ENCODE results near the gene CACNA2D3.
A peak's percentile ranks its signal among the peaks of the same experiment; 100 is the strongest.

Gene CACNA2D3

GRCh38 chr3:54563501-54564200 is 441.3 kb downstream of the CACNA2D3 start:
- H3K9me3 ChIP-seq (ENCODE audit: control insufficient read depth, low read length): peaks cover 2% of the 10 kb centered on the region
- H3K27me3 ChIP-seq (replicated peaks; ENCODE audit: control insufficient read depth, insufficient read depth, low read length): no peaks in the 10 kb centered on the region
- H3K9ac ChIP-seq (ENCODE audit: low read length): no peak overlapping the region
- H3K36me3 ChIP-seq (ENCODE audit: control insufficient read depth, insufficient read depth, low read length, severe bottlenecking): no peaks in the 10 kb centered on the region
- DNase-seq (ENCODE audit: low read depth): no peak
- no peak overlapping the region for H3K4me3 ChIP-seq (ENCODE audit: low read length)
- peaks cover 6% of the 10 kb centered on the region for H3K4me1 ChIP-seq (ENCODE audit: control insufficient read depth, insufficient read depth, low read length)

DNA sequence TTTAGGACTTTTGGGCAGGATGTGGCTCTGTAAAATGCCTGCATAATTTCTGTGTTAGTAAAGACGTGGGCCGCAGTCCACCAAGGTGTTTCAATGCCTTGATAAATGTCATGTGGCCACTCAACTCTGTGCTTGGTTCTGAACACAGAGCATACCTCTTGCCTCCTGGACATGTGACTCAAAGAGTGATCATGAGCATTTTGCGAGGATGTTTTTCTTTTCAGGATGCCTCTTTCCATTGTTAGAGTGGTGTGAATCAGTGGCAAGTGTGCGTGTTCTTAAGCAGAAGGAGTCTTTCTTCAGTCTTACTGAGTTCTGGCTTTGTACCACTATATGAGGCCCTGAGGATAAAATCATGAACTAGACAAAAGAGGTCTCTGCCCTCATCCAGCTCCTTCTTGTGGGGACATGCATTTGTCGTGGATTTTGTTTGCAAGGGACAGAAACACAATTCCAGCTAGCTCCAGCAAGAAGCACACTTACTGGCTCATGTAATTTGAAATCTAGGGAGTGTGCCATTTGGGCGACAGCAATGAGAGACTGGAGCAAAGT is 442.1 kb downstream of the CACNA2D3 start:
- Histone ChIP-seq H3K4me1 (ENCODE audit: control insufficient read depth, insufficient read depth, low read length) (peaks cover 6% of the 10 kb centered on the region), H3K9me3 (ENCODE audit: control insufficient read depth, low read length) (peaks cover 2% of the 10 kb centered on the region), H3K9ac (ENCODE audit: low read length) (no peak overlapping the region), H3K27me3 (replicated peaks; ENCODE audit: control insufficient read depth, insufficient read depth, low read length) (no peaks in the 10 kb centered on the region), H3K36me3 (ENCODE audit: control insufficient read depth, insufficient read depth, low read length, severe bottlenecking) (no peaks in the 10 kb centered on the region), H3K4me3 (ENCODE audit: low read length) (no peak overlapping the region)
- no peak for DNase-seq (ENCODE audit: low read depth)

DNA sequence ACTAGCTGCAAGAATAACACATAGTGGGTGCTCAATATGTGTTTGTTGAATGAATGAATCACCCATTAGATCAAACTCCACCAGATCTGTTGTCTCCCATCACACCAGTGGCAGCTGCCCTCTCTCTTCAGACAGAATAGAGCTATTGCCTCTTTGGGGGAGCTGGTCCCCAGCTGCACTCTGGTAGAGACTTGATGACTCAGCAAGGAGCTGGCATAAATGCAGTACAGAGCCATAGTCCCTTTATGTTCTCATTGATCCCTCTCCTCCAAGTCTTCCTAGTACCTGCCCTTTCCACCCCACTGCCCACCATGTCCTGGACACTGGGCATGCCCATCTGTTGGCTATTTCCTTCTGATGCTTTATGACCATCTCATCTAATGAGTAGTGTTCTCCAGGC is 443.6 kb downstream of the CACNA2D3 start:
- H3K27me3 ChIP-seq (replicated peaks; ENCODE audit: control insufficient read depth, insufficient read depth, low read length): no peaks in the 10 kb centered on the region
- no peaks in the 10 kb centered on the region for H3K36me3 ChIP-seq (ENCODE audit: control insufficient read depth, insufficient read depth, low read length, severe bottlenecking)
- no peak for DNase-seq (ENCODE audit: low read depth)
- peaks cover 6% of the 10 kb centered on the region for H3K4me1 ChIP-seq (ENCODE audit: control insufficient read depth, insufficient read depth, low read length)
- H3K9me3 ChIP-seq (ENCODE audit: control insufficient read depth, low read length): peaks cover 2% of the 10 kb centered on the region
- H3K9ac ChIP-seq (ENCODE audit: low read length): no peak overlapping the region
- H3K4me3 ChIP-seq (ENCODE audit: low read length): no peak overlapping the region

DNA sequence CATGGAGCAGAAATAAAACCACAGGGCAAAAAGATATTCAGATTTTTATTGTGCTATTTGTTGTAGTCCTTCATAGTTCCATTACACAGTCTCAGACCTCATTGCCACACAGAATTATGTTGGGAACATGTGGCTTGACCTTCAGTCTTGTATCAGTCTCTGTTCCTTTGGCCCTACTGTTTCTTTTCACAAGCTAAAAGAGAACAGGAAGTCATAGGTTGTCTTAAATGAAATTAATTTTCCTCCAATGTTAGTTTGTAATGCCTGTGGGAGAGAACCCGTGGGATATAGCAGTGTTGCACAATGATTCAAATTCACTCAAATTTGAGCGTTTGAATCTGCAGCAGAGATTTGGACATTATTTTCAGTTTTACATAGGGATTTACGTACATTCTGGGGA is 445.6 kb downstream of the CACNA2D3 start:
- Histone ChIP-seq H3K4me1 (ENCODE audit: control insufficient read depth, insufficient read depth, low read length) (peaks cover 6% of the 10 kb centered on the region), H3K27me3 (replicated peaks; ENCODE audit: control insufficient read depth, insufficient read depth, low read length) (no peaks in the 10 kb centered on the region), H3K9ac (ENCODE audit: low read length) (no peak overlapping the region), H3K36me3 (ENCODE audit: control insufficient read depth, insufficient read depth, low read length, severe bottlenecking) (no peaks in the 10 kb centered on the region), H3K4me3 (ENCODE audit: low read length) (no peak overlapping the region), H3K9me3 (ENCODE audit: control insufficient read depth, low read length) (peaks cover 2% of the 10 kb centered on the region)
- no peak for DNase-seq (ENCODE audit: low read depth)

GRCh38 chr3:54570008-54570407 is 447.7 kb downstream of the CACNA2D3 start:
- H3K36me3 ChIP-seq (ENCODE audit: control insufficient read depth, insufficient read depth, low read length, severe bottlenecking): no peaks in the 10 kb centered on the region
- H3K4me1 ChIP-seq (ENCODE audit: control insufficient read depth, insufficient read depth, low read length): peaks cover 6% of the 10 kb centered on the region
- no peak for DNase-seq (ENCODE audit: low read depth)
- no peaks in the 10 kb centered on the region for H3K27me3 ChIP-seq (replicated peaks; ENCODE audit: control insufficient read depth, insufficient read depth, low read length)
- H3K4me3 ChIP-seq (ENCODE audit: low read length): no peak overlapping the region
- no peak overlapping the region for H3K9ac ChIP-seq (ENCODE audit: low read length)
- peaks cover 2% of the 10 kb centered on the region for H3K9me3 ChIP-seq (ENCODE audit: control insufficient read depth, low read length)

DNA sequence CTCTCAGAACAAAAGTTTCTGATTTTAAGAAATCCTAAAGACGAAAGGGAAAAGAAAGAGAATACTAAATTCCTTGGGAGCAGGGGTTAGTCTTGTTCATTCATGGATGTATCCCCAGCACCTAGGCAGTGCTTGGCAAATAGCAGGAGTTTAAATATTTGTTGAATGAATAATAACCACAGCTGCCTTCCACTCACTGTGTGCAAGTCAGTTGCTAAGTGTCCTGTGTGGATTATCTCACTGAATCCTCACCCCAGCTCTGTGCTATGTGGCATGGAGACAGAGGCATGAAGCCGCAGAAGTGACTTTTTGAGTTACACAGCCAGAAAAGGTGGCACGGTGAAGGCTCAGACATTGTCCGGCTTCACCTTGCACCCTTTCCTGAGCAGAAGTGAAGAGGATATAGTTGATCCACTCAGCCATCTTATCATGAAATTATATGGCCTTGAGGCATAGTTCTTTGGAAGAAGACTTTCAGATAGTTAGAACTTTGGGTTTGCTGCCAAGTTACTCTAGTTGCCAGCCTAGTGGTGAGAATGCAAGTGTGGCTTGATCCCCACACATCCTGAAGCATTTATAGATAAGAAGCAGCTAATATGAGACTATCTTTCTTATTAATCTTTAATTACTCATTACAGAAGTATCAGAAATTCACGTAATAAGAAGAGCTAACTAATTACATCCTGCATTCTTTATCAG is 450.0 kb downstream of the CACNA2D3 start:
- H3K4me3 ChIP-seq (ENCODE audit: low read length): no peak overlapping the region
- H3K36me3 ChIP-seq (ENCODE audit: control insufficient read depth, insufficient read depth, low read length, severe bottlenecking): no peaks in the 10 kb centered on the region
- DNase-seq (ENCODE audit: low read depth): no peak
- H3K9me3 ChIP-seq (ENCODE audit: control insufficient read depth, low read length): no peaks in the 10 kb centered on the region
- no peaks in the 10 kb centered on the region for H3K27me3 ChIP-seq (replicated peaks; ENCODE audit: control insufficient read depth, insufficient read depth, low read length)
- H3K4me1 ChIP-seq (ENCODE audit: control insufficient read depth, insufficient read depth, low read length): peaks cover 6% of the 10 kb centered on the region
- no peak overlapping the region for H3K9ac ChIP-seq (ENCODE audit: low read length)

DNA sequence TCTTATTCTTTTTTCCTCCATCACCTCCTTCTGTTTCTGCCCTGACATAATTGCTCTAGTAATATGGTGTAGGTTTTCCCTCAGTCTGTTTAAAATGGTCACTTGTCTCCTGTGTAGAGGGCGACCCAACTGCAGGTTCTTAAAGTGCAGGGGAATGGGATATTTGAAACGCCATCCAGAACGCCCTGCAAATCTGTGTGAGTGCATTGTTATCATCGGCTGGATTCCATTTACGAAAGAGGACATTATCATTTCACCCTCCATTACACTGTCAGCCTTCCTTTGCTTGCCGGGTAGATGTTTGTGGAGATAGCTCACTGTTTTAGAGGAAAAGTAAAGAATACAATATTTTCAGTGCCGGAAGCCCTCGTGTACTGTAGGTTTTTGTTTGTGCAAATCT is 451.5 kb downstream of the CACNA2D3 start:
- Histone ChIP-seq H3K27me3 (replicated peaks; ENCODE audit: control insufficient read depth, insufficient read depth, low read length) (no peaks in the 10 kb centered on the region), H3K9ac (ENCODE audit: low read length) (no peak overlapping the region), H3K36me3 (ENCODE audit: control insufficient read depth, insufficient read depth, low read length, severe bottlenecking) (no peaks in the 10 kb centered on the region), H3K4me3 (ENCODE audit: low read length) (no peak overlapping the region), H3K9me3 (ENCODE audit: control insufficient read depth, low read length) (no peaks in the 10 kb centered on the region), H3K4me1 (ENCODE audit: control insufficient read depth, insufficient read depth, low read length) (no peaks in the 10 kb centered on the region)
- DNase-seq (ENCODE audit: low read depth): no peak

DNA sequence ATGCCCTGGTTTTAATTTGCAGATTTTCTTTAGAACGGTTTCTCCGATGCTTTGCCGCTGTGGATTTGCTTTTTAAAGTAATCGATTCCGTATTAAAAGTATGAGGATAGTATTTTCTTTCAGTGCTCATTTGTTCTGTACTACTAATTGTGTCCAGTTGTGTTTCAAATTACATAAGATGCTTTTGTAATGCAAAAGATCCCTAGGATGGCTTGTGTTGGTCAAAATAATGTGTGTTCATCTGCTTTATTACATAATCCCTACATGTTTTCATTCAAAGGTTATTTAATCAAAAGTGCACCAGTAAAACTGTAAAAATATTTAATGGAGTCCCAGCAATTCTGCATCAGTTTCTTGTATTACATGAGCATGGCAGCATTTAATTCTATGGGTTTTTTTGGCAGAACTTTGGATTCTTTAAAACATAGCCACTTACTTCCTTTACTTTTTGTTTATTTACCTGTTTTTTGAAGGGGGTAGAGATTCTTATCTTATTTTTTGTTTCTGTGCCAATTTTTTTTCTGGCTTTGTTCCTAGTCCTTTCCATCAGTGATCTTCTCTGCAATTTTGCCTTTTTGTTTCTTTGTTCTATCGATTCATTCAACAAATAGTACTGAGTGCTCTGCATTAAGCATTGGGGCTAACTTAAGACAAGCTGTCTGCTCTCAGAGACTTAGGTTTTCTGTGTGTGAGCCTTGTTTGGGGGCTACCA is 452.7 kb downstream of the CACNA2D3 start:
- no peaks in the 10 kb centered on the region for H3K9me3 ChIP-seq (ENCODE audit: control insufficient read depth, low read length)
- H3K4me1 ChIP-seq (ENCODE audit: control insufficient read depth, insufficient read depth, low read length): no peaks in the 10 kb centered on the region
- no peak overlapping the region for H3K4me3 ChIP-seq (ENCODE audit: low read length)
- H3K36me3 ChIP-seq (ENCODE audit: control insufficient read depth, insufficient read depth, low read length, severe bottlenecking): no peaks in the 10 kb centered on the region
- H3K27me3 ChIP-seq (replicated peaks; ENCODE audit: control insufficient read depth, insufficient read depth, low read length): no peaks in the 10 kb centered on the region
- H3K9ac ChIP-seq (ENCODE audit: low read length): no peak overlapping the region
- DNase-seq (ENCODE audit: low read depth): no peak

DNA sequence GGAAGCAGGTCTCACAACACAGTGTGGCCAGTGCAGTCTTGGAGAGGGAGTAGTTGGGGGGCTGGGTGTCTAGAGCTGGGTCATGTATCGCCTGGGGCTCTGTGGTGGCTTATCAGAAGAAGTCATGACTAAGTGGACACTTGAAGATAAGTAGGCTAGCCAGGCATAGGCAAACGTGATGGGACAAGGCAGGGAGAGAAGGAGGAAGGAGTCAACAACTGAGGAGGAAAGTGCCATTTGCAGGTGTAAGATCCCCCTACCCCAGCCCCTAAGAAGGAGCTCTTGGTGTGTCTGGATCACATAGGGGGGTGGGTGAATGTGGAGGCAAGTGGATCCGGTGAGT is 453.2 kb downstream of the CACNA2D3 start:
- no peak for DNase-seq (ENCODE audit: low read depth)
- Histone ChIP-seq H3K9ac (ENCODE audit: low read length) (no peak overlapping the region), H3K36me3 (ENCODE audit: control insufficient read depth, insufficient read depth, low read length, severe bottlenecking) (no peaks in the 10 kb centered on the region), H3K27me3 (replicated peaks; ENCODE audit: control insufficient read depth, insufficient read depth, low read length) (no peaks in the 10 kb centered on the region), H3K9me3 (ENCODE audit: control insufficient read depth, low read length) (no peaks in the 10 kb centered on the region), H3K4me1 (ENCODE audit: control insufficient read depth, insufficient read depth, low read length) (no peaks in the 10 kb centered on the region), H3K4me3 (ENCODE audit: low read length) (no peak overlapping the region)

- DNase-seq (ENCODE audit: low read depth): no peak
- Histone ChIP-seq H3K4me3 (ENCODE audit: low read length) (no peak overlapping the region), H3K4me1 (ENCODE audit: control insufficient read depth, insufficient read depth, low read length) (no peaks in the 10 kb centered on the region), H3K36me3 (ENCODE audit: control insufficient read depth, insufficient read depth, low read length, severe bottlenecking) (no peaks in the 10 kb centered on the region), H3K27me3 (replicated peaks; ENCODE audit: control insufficient read depth, insufficient read depth, low read length) (no peaks in the 10 kb centered on the region), H3K9me3 (ENCODE audit: control insufficient read depth, low read length) (no peaks in the 10 kb centered on the region), H3K9ac (ENCODE audit: low read length) (no peak overlapping the region)
Observed at GRCh38 chr3:54577313-54577712, 455.0 kb downstream of the CACNA2D3 start.

GRCh38 chr3:54578417-54578816 is 456.1 kb downstream of the CACNA2D3 start:
- no peaks in the 10 kb centered on the region for H3K36me3 ChIP-seq (ENCODE audit: control insufficient read depth, insufficient read depth, low read length, severe bottlenecking)
- H3K4me3 ChIP-seq (ENCODE audit: low read length): no peak overlapping the region
- no peak overlapping the region for H3K9ac ChIP-seq (ENCODE audit: low read length)
- H3K4me1 ChIP-seq (ENCODE audit: control insufficient read depth, insufficient read depth, low read length): no peaks in the 10 kb centered on the region
- no peaks in the 10 kb centered on the region for H3K9me3 ChIP-seq (ENCODE audit: control insufficient read depth, low read length)
- peak; percentile 3 for DNase-seq (ENCODE audit: low read depth)
- no peaks in the 10 kb centered on the region for H3K27me3 ChIP-seq (replicated peaks; ENCODE audit: control insufficient read depth, insufficient read depth, low read length)
